Gastrocnemius medialis (tissue), 4 donors: ENCODE measurements around the gene OR2T11. TPM values are rescaled to one million over a fixed set of nuclear protein-coding genes. Genes with fewer than 3 reads are reported as not detected.
"Not testable (repeated sequence)": the region's sequence is repeated elsewhere in the genome, so short reads cannot be mapped to it uniquely, and the experiment has no call there.

ENCODE experiments used
- ATAC-seq, 2 donors: fragments of 150-250 bp; one replicate each; pipeline ENCODE4 v1.9.1; 2016
- DNase-seq, 2 donors: peaks; one replicate each; pipeline ENCODE4 v3.0.0-alpha.2; 2019
- H3K27ac ChIP-seq, 4 donors: fragments of 200-600 bp; sonication (generic); 1 replicate in 1 of 4; 2 replicates in 3 of 4; pipeline ENCODE4 v1.5.1; 2016 to 2018; ENCODE audit warnings: mild to moderate bottlenecking in 2 of 4, moderate library complexity in 1 of 4
- H3K27me3 ChIP-seq, 3 donors: fragments of 200-600 bp; sonication (generic) in 2 of 3; 1 replicate in 1 of 3; 2 replicates in 2 of 3; pipeline versions ENCODE4 v1.5.1 to v1.6.0; 2016 to 2019; ENCODE audit warnings: mild to moderate bottlenecking in 1 of 3, moderate library complexity in 1 of 3
- H3K36me3 ChIP-seq, 2 donors: fragments of 200-600 bp; sonication (generic) in 1 of 2; one replicate each; pipeline ENCODE4 v1.5.1; 2017 to 2018
- H3K4me1 ChIP-seq, 2 donors: fragments of 200-600 bp; sonication (generic) in 1 of 2; one replicate each; pipeline ENCODE4 v1.5.1; 2016 to 2017; ENCODE audit warnings: mild to moderate bottlenecking in 2 of 2
- H3K4me3 ChIP-seq, 4 donors: fragments of 200-600 bp; sonication (generic) in 3 of 4; 1 replicate in 1 of 4; 2 replicates in 3 of 4; pipeline ENCODE4 v1.5.1; 2016 to 2019; ENCODE audit warnings: mild to moderate bottlenecking in 2 of 4
- H3K9me3 ChIP-seq, 3 donors: fragments of 200-600 bp; sonication (generic) in 2 of 3; 1 replicate in 1 of 3; 2 replicates in 2 of 3; pipeline ENCODE4 v1.5.1; 2016 to 2019
- POLR2A ChIP-seq, 2 donors: fragments of 450-650 bp; IDR thresholded peaks; one replicate each; pipeline ENCODE4 v1.6.1; 2017; ENCODE audit warnings: antibody characterized with exemption in 2 of 2, mild to moderate bottlenecking in 2 of 2, moderate library complexity in 2 of 2
- in situ Hi-C, 4 donors: fragments of 200-750 bp; cut with MboI; loops; one replicate each; pipeline versions ENCODE4 v1.15.0 to v1.8.0; 2017; ENCODE audit warnings: low sequenced_read_pairs in 4 of 4
- intact Hi-C: fragments of 100-400 bp; cut with DNase I; formaldehyde crosslinking; loops from one replicate; pipeline ENCODE4 v1.15.1; 2023; ENCODE audit warnings: low total_unique reads
- total RNA-seq, 4 donors: library from RNA; depleted of rRNA; stranded (reverse); fragments of >200 nt; gene quantifications; one replicate each; pipeline versions ENCODE4 v1.1.0 to v1.2.3, GENCODE V29; 2016
- TF ChIP-seq, protein P1 (sequence below), 5 experiments: fragments of 450-650 bp in 3 of 5; fragments of 200-600 bp in 2 of 5; sonication (generic) in 2 of 5; IDR thresholded peaks in 4 of 5; conservative IDR thresholded peaks in 1 of 5; 1 replicate in 4 of 5; 2 replicates in 1 of 5; pipeline ENCODE4 v1.5.1; 2016 to 2019; ENCODE audit warnings: antibody characterized with exemption in 5 of 5, mild to moderate bottlenecking in 3 of 5, moderate library complexity in 3 of 5

OR2T11 gene
- total RNA-seq, 4 donors from 2014 or later, result not detected

DNA sequence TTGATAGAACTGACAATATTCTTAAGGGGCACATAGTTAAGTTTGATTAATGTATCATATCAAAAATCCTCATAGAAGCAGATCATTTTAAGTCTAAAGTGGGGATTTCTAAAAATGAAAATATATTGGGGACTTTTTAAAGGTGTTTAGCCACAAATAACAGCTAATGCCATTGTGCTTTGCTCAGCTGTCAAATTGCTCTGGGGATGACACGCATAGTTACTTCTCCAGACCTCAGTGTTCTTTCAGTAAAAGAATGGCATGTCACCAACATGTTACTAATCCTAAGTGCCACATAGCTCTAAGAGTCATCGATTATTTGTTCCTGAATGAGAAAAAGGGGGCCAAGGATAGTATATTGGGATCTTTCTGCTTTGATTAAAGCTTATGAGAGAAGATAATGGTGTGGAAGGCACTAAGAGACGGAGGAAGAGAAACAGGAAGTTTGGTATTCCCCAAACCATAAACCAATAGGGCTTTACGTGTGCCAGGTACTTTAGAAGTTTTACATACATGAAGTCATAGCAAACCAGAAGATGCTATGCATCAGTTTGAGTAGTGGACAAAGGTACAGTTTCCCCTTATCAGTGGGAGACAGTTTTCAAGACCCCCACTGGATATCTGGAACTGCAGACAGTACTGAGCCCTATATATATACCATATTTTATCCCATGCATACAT is 8.2 kb upstream of the OR2T11 start:
- H3K9me3 ChIP-seq, H3K4me3 ChIP-seq, ATAC-seq, DNase-seq, H3K27me3 ChIP-seq, H3K4me1 ChIP-seq, H3K27ac ChIP-seq, H3K36me3 ChIP-seq, in situ Hi-C loops, intact Hi-C loops: not testable (repeated sequence)

DNA sequence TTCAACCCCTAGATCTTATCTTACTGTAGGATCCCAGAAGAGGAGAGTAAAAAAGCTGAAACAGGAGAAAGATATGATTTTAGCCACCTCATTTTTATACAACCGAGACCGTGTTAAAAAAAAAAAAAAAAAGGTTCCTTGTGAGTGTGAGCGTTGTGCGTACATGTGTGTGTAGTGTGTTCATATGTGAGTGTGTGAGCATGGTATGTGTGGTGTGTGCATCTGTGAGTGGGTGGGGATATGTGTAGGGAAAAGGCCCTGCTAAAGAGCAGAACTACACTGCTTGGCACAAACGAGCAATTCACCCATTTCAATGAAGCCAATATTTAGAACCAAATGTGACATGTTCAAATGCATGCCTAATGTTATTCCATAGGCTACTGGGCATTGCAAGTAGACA is 6.7 kb upstream of the OR2T11 start:
- ATAC-seq, H3K27me3 ChIP-seq, intact Hi-C loops, in situ Hi-C loops, H3K9me3 ChIP-seq, H3K4me3 ChIP-seq, H3K27ac ChIP-seq, DNase-seq, H3K36me3 ChIP-seq, H3K4me1 ChIP-seq: not testable (repeated sequence)

DNA sequence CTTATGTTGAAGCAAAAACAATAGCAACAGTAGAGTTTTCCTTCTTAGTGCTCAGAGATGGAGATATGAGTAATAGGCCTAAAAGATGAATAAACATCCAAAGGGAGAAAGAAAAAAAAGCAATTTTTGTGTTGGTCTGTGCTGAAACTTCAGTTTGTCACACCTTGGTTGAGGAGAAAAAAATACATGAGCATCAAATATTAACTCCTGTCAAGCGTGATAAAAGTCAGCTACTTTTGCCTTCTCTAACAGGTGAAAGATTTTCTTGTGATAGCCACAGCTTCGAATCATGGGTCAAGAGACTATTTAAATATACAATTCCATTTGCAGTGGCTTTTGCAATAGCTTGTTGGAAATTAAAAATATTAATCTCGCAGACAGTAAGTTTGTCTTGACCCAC is 6.0 kb upstream of the OR2T11 start:
- H3K27me3 ChIP-seq, H3K9me3 ChIP-seq, DNase-seq, ATAC-seq, in situ Hi-C loops, H3K4me1 ChIP-seq, H3K4me3 ChIP-seq, H3K27ac ChIP-seq, H3K36me3 ChIP-seq, intact Hi-C loops: not testable (repeated sequence)

DNA sequence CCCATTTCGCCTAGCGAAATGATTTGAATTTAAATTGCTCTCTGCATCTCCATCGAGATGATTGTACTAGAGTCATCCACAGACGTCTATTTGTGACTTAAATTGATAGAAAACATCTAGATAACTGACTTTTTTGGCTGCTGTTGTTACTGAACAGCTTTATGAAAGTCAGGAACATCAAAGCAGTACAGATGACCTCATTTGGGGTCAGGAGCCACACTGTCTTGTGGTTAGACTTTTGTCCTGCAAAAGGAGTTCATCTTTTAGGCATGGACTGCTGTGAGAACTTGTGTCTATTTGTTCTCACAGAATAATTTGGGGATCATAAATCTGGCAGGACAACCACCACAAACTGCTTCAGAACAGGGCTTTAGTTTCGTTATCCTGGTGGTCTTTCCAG is 4.8 kb upstream of the OR2T11 start:
- H3K9me3 ChIP-seq, result not testable (repeated sequence)

DNA sequence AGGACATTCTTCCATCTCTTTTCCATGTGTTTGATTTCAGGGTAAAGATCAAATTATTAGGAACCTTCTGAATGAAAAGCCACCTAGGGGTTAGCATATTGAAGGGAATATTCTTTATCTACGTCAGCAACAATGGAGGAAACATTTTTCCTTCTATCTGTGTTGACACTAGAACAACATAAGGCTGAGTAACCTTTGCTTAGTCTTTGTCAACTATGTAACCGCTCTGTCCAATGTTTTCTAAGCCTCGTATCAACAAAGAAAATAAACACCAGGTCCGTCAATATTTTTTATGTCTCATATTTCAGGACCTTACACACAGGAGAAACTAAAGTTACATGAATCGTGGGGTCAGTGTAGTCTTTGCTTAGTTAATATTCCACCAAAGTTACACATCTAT is 1.7 kb upstream of the OR2T11 start:
- in situ Hi-C loops, H3K36me3 ChIP-seq, DNase-seq, H3K9me3 ChIP-seq, H3K27ac ChIP-seq, ATAC-seq, intact Hi-C loops, H3K4me1 ChIP-seq, H3K27me3 ChIP-seq, H3K4me3 ChIP-seq: not testable (repeated sequence)

More for the DNA sequence above, 4.8 kb upstream of the OR2T11 start:
- DNase-seq, in situ Hi-C loops, H3K36me3 ChIP-seq, H3K4me3 ChIP-seq, ATAC-seq, intact Hi-C loops, H3K4me1 ChIP-seq, H3K27me3 ChIP-seq, H3K27ac ChIP-seq: not testable (repeated sequence)

DNA sequence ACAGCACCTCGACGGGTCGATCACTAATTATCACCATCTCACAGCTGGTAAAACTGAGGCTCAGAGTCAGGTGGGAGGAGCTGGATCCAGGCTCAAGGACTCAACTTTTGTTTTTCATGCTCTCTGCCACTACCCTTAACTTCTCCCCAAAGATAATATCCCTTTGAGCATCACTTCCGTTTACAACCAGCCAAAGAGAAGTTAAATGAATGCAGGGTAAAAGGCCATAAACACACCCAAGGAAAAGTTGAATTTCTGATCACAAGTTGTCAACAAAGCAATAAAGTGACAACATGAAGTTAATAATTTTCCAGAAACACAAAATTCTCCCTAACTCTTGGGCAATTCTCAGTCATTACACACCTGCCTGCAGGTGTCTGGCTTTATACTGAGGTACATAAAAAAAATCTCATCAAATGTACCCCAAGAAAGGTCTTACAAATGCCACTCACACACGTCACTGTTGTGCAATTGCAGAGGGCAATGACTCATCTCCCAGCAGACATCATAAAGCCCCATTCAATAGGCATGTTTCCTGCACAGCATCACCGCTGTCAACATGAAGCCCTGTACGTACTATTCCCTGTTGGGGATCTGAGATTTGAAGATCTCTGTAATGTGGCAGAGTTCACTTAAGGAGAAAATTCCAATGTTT is 3.4 kb downstream of the OR2T11 start:
- no peak overlapping the region for H3K4me3 ChIP-seq
- no peaks in the 10 kb centered on the region for H3K9me3 ChIP-seq
- H3K27ac ChIP-seq, result no peak overlapping the region
- no peak for DNase-seq
- ATAC-seq, result no peak
- intact Hi-C loops (no loop called here), in situ Hi-C loops (no loop called here)
- H3K4me1 ChIP-seq, result no peaks in the 10 kb centered on the region
- H3K27me3 ChIP-seq, result no peaks in the 10 kb centered on the region
- no peak for TF ChIP-seq POLR2A (IDR thresholded peaks at IDR 0.05)
- TF ChIP-seq, protein P1, sequence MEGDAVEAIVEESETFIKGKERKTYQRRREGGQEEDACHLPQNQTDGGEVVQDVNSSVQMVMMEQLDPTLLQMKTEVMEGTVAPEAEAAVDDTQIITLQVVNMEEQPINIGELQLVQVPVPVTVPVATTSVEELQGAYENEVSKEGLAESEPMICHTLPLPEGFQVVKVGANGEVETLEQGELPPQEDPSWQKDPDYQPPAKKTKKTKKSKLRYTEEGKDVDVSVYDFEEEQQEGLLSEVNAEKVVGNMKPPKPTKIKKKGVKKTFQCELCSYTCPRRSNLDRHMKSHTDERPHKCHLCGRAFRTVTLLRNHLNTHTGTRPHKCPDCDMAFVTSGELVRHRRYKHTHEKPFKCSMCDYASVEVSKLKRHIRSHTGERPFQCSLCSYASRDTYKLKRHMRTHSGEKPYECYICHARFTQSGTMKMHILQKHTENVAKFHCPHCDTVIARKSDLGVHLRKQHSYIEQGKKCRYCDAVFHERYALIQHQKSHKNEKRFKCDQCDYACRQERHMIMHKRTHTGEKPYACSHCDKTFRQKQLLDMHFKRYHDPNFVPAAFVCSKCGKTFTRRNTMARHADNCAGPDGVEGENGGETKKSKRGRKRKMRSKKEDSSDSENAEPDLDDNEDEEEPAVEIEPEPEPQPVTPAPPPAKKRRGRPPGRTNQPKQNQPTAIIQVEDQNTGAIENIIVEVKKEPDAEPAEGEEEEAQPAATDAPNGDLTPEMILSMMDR (IDR thresholded peaks at IDR 0.05 in 4 of 5, conservative IDR thresholded peaks at IDR 0.05 in 1 of 5), result no peak
- no peaks in the 10 kb centered on the region for H3K36me3 ChIP-seq

DNA sequence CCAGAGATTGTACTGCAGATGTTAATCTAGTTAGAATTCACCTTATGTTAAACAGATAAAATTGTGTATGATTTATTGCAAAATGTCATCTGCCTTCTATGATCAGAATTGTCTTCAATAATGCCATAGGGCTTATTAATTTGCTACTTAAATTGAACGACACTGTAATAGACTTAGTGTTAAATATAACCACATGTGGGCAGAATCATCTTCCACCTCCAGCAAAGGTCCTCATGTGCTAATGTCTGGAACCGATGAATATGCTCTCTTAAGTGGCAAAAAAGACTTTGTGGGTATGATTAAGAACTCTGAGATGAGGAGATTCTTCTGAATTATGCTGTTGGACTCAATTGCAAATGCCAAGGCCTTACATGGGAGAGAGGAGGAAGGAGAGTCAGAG is 4.3 kb downstream of the OR2T11 start:
- in situ Hi-C loops (no loop called here), intact Hi-C loops (no loop called here)
- Histone ChIP-seq H3K36me3 (no peaks in the 10 kb centered on the region), H3K4me3 (no peak overlapping the region), H3K9me3 (no peaks in the 10 kb centered on the region), H3K27ac (no peak overlapping the region), H3K4me1 (no peaks in the 10 kb centered on the region), H3K27me3 (no peaks in the 10 kb centered on the region)
- ATAC-seq (no peak), DNase-seq (no peak)
- TF ChIP-seq, protein P1 (IDR thresholded peaks at IDR 0.05 in 4 of 5, conservative IDR thresholded peaks at IDR 0.05 in 1 of 5), result no peak
- no peak for TF ChIP-seq POLR2A (IDR thresholded peaks at IDR 0.05)
